ENCODE data around the gene CFAP65.
A peak's percentile ranks its signal among the peaks of the same experiment; 100 is the strongest.

Gene CFAP65

GRCh38 chr2:218990612-218991011, 50.7 kb downstream of the CFAP65 start:
- no peak for DNase-seq

GRCh38 chr2:218990052-218990451, 51.3 kb downstream of the CFAP65 start:
- DNase-seq: no peak

GRCh38 chr2:218988650-218989049, 52.7 kb downstream of the CFAP65 start:
- no peak for DNase-seq

GRCh38 chr2:218988164-218988563, 53.2 kb downstream of the CFAP65 start:
- DNase-seq: no peak

GRCh38 chr2:218986148-218986761, 55.1 kb downstream of the CFAP65 start:
- DNase-seq: no peak

GRCh38 chr2:218985325-218986091, 55.8 kb downstream of the CFAP65 start:
- no peak for DNase-seq

GRCh38 chr2:218985021-218985324, 56.3 kb downstream of the CFAP65 start, which contains the start of gene FEV:
Gene FEV, minus strand, starts transcription at chr2:218985184. Its CDS starts 109 bp downstream, at chr2:218985075.
- DNase-seq: no peak

GRCh38 chr2:218984239-218985020, 56.9 kb downstream of the CFAP65 start:
- no peak for DNase-seq

GRCh38 chr2:218983934-218984238, 57.4 kb downstream of the CFAP65 start:
- no peak for DNase-seq

GRCh38 chr2:218983263-218983933, 57.9 kb downstream of the CFAP65 start:
- DNase-seq: no peak

GRCh38 chr2:218982586-218983262, 58.6 kb downstream of the CFAP65 start:
- no peak for DNase-seq

- no peak for DNase-seq
Measured at GRCh38 chr2:218981881-218982585, 59.3 kb downstream of the CFAP65 start.

- DNase-seq: no peak
Measured at GRCh38 chr2:218981390-218981880, 59.9 kb downstream of the CFAP65 start.

- no peak for DNase-seq
Measured at GRCh38 chr2:218980735-218981389, 60.5 kb downstream of the CFAP65 start.

- peak; percentile 44 for DNase-seq
Measured at GRCh38 chr2:218979846-218980734, 61.2 kb downstream of the CFAP65 start.

GRCh38 chr2:218975060-218975777, 66.1 kb downstream of the CFAP65 start:
- no peak for DNase-seq

- no peak for DNase-seq
Measured at GRCh38 chr2:218970894-218971293, 70.4 kb downstream of the CFAP65 start.

GRCh38 chr2:218964041-218964771, 77.1 kb downstream of the CFAP65 start:
- DNase-seq: peak; percentile 12

GRCh38 chr2:218963601-218964000, 77.7 kb downstream of the CFAP65 start:
- DNase-seq: no peak
